HG03196 (cell line): ENCODE measurements around the gene TDRD9.

Experiments
- ATAC-seq: cut with Tn5 transposase; IDR thresholded peaks from one replicate; pipeline ENCODE4 v1.9.1; 2021; ENCODE audit not compliant: unreplicated experiment

Gene TDRD9

GRCh38 chr14:103984196-103984595, 55.9 kb downstream of the TDRD9 start:
- no peak for ATAC-seq

DNA sequence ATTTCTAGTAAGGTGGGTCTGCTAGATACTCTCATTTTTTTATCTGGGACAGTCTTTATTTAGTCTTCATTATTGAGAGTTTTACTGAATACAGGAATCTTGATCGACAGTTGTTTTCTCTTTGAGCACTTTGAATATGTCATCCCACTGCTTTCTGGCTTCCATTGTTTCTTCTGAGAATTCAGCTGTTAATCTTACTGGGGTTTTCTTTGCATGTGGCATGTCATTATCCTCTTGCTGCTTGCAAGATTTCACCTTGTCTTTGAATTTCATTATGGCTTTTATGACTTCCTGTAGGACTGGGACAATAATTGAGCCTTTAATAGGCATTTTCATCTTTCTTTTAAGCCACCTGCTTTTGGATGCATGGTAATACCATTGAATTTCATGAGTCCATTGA, 60.8 kb downstream of the TDRD9 start:
- ATAC-seq: no peak

DNA sequence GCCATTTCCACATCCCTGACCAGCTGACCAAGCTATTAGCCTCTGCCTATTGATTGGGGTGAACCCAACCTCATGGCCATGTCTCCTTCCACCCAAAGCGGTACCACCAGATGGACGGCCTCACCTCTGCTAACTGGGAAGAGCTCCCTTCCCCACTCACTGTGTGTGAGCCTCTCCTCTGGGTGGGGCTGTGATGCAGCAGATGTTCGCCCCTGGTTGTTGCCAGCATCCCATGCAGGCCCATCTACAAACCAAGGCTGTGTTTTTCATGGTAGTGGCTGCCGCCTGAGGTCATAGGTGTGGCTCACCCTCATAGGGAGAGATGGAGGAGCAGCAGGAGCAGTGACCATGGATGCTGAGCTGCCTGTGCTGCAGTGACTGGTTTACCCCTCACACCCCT, 61.7 kb downstream of the TDRD9 start:
- no peak for ATAC-seq

- no peak for ATAC-seq
These were observed 66.4 kb downstream of the TDRD9 start for GRCh38 chr14:103994535-103995184.

GRCh38 chr14:103995876-103996275, 67.6 kb downstream of the TDRD9 start:
- no peak for ATAC-seq

GRCh38 chr14:103997391-103997790, 69.1 kb downstream of the TDRD9 start:
- no peak for ATAC-seq

DNA sequence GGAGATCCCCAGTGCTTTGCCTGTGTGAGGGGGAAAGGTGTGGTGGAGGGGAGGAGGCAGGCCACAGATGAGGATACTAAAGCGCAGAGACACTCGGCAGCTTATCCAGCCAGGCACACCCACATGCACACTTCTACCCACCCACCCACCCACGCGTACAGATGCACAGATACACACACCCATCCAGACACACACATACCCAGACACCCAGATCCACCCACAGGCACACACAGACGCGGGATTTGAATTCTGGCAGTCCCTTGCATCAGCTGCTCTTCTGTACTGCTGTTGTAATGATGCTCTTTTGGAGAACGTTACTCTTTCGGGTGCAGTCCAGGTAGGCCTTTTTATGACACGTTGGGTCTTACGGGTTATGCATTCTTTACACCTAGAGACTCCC, 69.8 kb downstream of the TDRD9 start:
- no peak for ATAC-seq

DNA sequence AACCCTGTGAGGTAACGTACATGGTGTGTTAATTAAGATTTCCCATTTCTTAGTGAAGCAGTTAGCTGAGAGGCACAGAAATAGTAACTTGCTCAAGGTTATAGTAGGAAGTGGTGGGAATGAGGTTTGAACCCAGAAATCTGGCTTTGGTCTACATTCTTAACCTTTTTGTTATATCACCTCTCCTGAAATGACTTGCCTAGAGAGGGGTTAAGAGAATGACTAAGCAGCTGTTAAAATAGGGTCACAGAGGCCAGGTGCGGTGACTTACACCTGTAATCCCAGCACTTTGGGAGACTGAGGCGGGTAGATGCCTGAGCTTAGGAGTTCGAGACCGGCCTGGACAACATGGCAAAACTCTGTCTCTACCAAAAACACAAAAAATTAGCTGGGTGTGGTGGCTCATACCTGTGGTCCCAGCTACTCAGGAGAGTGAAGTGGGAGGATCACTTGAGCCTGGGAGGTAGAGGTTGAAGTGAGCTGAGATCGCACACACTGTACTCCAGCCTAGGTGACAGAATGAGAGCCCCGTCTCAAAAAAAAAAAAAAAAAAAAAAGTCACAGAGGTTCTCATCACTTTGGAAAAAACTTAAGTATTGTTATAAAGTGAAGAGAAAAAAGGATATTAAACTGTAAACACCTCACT, 71.7 kb downstream of the TDRD9 start:
- no peak for ATAC-seq

DNA sequence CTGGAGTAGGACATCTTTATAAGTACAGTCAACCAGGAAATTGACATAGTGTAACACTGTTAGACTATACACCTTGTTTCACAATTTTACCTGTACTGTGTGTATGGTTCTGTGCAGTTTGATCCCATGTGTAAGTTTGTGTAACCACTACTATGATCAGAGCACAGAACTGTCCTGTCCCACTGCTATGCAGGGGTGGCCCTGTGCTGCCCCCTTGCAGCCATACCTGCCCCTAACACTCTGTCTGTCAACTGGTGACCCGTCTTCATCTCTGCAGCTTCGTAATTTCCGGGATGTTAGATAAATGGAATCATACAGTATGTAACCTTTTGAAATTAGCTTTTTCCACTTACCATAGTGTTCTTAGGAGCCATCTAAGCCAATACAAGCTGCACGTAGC, 72.7 kb downstream of the TDRD9 start:
- ATAC-seq: no peak

GRCh38 chr14:104003616-104004015, 75.4 kb downstream of the TDRD9 start:
- no peak for ATAC-seq

DNA sequence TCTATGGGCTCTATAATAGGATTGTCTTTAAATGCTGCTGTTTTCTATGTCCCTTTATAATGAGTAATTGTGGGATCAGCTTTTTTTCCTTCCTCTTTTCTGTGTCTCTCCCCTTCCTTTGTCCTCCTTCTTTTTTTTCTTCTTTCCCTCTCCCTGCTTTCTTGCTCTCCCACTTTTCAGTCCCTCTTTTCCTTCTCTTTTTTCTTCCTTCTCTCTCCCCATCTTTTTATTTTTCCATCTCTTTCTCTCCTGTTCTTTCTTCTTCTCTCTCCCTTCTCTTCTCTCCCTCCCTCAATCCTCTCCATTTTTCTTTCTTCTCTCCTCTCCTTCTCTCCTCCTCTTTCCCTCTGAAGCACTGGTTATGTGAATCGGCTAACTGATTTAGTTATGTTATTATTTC, 76.6 kb downstream of the TDRD9 start:
- ATAC-seq: no peak

DNA sequence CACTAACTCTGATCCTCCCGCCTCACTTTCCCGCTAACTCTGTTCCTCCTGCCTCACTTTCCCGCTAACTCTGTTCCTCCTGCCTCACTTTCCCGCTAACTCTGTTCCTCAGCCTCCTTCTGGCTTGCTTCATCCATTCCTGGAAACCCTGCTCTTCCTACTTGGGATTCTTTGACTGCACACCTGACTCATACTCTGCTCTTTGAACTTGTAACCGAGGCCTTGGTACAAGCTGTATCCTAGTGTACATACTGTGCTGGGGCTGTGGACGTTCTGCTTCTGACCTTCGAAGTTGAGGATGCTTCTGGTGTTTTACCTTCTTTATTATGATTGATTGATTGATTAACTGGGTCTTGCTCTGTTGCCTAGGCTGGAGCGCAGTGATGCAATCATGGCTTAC, 77.2 kb downstream of the TDRD9 start:
- ATAC-seq: no peak

DNA sequence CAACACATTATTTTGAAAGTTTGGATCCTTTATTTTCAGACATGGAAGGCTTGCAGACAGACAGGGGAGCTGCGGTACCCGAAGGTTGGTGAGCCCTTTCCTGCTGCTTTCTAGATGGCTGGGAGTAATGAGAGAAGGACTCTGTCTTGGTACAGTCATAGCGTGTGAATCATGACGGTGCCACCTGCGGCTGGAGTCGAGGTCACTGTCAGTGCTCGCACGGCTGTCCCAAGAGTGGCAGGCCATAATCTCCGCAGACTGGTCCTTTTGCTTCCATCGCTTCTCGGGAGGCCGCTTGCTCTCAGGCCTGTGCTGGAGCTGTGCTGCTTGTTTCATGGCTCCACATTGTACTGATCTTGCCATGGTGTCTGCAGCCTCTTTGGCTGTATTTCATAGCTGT, 78.9 kb downstream of the TDRD9 start:
- ATAC-seq: no peak

- no peak for ATAC-seq
These were observed 81.0 kb downstream of the TDRD9 start for GRCh38 chr14:104009297-104009696.

- no peak for ATAC-seq
These were observed 83.7 kb downstream of the TDRD9 start for GRCh38 chr14:104011824-104012517.

DNA sequence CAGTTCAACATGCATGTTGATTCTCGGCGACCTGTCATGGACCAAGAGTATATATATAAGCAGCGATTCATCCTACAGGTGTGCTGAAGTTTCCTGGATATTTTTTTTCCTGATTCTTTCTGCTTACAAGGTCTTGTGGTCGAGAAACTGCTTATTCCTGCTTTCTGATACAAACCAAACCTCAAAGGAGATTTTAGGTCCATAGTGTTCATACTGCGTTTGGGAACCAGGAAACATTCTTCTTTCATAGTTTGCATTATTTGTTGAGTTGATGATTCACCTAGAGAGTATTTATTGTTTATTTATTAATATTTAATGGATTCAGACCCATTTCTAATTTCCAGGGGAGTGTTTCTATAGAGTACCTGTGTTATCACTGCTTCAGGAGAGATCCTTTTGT, 86.5 kb downstream of the TDRD9 start:
- ATAC-seq: no peak

DNA sequence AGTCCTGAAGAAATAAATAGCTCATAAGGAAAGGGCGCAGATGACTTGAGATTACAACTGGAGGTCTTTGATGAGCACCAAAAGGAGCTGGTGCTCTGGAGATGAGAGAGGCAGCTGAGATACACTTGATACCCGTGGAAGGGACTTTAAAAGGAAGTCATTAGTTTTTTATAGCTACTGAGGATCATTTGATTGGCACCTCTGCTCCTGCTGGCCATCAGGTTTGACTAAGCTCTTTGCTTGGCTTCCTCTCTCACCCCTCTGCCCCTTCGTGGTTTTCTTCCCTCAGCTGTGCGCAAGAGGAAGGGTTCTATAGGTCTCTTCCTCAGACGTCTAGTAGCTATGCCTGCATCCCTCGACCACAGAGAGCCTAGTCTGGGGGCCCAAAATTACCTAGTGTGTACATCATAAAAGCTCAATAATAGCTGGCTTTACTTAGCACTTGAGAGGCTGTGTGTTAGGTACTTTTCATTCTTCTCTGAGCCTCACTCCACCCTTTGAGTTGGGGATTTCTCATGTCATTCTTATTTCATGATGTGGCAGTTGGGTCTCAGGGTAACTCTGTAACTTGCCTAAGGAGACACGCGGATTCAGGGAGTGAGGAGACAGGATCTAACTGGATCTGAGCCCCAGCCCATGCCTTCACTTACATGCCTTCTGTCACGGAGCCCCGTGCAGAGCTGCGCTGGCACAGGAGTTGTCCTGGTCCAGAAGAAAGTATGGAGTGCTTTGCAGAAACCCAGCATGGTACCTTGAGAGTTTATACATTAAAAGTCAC, 88.8 kb downstream of the TDRD9 start:
- no peak for ATAC-seq

GRCh38 chr14:104019029-104019428, 90.8 kb downstream of the TDRD9 start:
- no peak for ATAC-seq

DNA sequence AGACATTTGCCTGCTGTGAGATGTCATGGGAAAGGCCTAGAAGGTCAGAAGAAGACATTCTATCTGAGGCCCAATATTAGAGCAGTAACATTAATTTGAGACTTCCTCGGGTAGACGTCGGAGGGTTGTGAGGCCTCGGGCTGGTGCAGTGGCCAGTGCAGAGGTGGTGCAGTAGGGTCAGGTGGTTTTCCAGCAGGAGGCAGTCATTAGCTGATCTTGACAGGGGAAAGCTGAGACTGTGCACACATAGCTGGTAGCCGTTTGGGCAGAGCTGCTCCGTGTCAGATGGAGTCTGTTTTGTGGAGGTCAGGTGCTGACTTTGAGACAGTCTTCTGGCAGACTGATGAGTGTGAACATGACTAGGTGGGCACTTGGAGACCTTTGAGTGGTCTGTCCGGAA, 91.5 kb downstream of the TDRD9 start:
- no peak for ATAC-seq

DNA sequence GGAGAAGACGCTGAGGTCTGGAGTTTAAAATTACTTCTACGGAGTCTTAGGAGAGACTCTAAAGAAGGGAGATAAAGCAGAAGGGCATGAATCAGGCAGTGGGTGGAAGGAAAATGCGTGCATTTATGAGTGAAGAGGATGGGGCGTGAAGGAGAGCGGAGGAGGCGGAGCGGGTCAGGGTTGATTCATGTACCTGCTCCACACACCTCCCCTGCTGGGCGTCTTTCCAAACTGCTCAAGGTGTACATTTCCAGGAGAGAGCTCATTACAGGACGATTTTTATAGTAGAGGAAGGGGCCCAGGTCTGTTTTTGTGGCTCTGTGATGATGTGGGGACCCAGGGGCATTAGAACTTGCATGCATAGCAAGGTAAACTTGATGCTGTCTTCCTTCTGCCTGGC, 92.2 kb downstream of the TDRD9 start:
- no peak for ATAC-seq

- ATAC-seq: no peak
These were observed 95.2 kb downstream of the TDRD9 start for GRCh38 chr14:104023325-104024055.
